H1 (cell line): ENCODE results near the gene CLCA1. TPM values are rescaled to one million over a fixed set of nuclear protein-coding genes. Genes with fewer than 3 reads are reported as not detected.
A peak's percentile ranks its signal among the peaks of the same experiment; 100 is the strongest.

Experiments used
- CTCF ChIA-PET: fragments of 300-600 bp; sonication (Branson Sonifier 250); formaldehyde crosslinking; loops from one replicate; lab custom pipeline; 2021; ENCODE audit not compliant: partially characterized antibody; lab: Charles Lee
- POLR2A ChIA-PET: fragments of 300-600 bp; sonication (Branson Sonifier 250); formaldehyde crosslinking; loops from one replicate; lab custom pipeline; 2021; ENCODE audit warnings: inconsistent platforms; ENCODE audit not compliant: partially characterized antibody; lab: Charles Lee
- DNase-seq, 2 experiments: peaks; one replicate each; pipeline versions ENCODE4 v3.0.0 to v3.0.0-alpha.2; 2010 to 2022; ENCODE audit warnings: low spot score in 2 of 2, low read depth in 1 of 2, mixed read lengths in 1 of 2
- FAIRE-seq: peaks from 2 replicates; lab custom pipeline; 2011; peaks lifted over from hg19 to GRCh38; lab: Jason Lieb, UNC
- H2AFZ ChIP-seq: 2 replicates; pipeline ENCODE4 v1.8.1; 2012; ENCODE audit warnings: low read length, inconsistent platforms
- H2AK5ac ChIP-seq: 2 replicates; pipeline ENCODE4 v1.6.1; 2013; ENCODE audit warnings: low read depth, low read length
- H2BK120ac ChIP-seq: replicated peaks from 2 replicates; pipeline ENCODE3; 2013; ENCODE audit warnings: low read depth, low read length, inconsistent platforms
- H2BK12ac ChIP-seq: 2 replicates; pipeline ENCODE4 v1.6.1; 2013; ENCODE audit warnings: low read depth, low read length
- H2BK15ac ChIP-seq: 2 replicates; pipeline ENCODE4 v1.6.1; 2013; ENCODE audit warnings: low read length
- H2BK20ac ChIP-seq: 2 replicates; pipeline ENCODE4 v1.6.1; 2013; ENCODE audit warnings: low read length
- H2BK5ac ChIP-seq: 2 replicates; pipeline ENCODE4 v1.6.1; 2013; ENCODE audit warnings: low read depth, low read length
- H3K14ac ChIP-seq: 2 replicates; pipeline ENCODE4 v1.6.1; 2013; ENCODE audit warnings: inconsistent platforms; ENCODE audit not compliant: insufficient read length
- H3K18ac ChIP-seq: 2 replicates; pipeline ENCODE4 v1.6.1; 2013; ENCODE audit warnings: low read length; ENCODE audit errors: extremely low read depth
- H3K23ac ChIP-seq: 2 replicates; pipeline ENCODE4 v1.6.1; 2013; ENCODE audit warnings: inconsistent platforms; ENCODE audit not compliant: insufficient read length
- H3K23me2 ChIP-seq: 2 replicates; pipeline ENCODE4 v1.6.1; 2013; ENCODE audit warnings: low read depth, low read length
- H3K27ac ChIP-seq: 2 replicates; pipeline ENCODE4 v1.6.1; 2011; ENCODE audit warnings: low read depth, low read length, inconsistent platforms
- H3K27me3 ChIP-seq, 4 experiments: replicated peaks in 1 of 4; 1 replicate in 1 of 4; 2 replicates in 3 of 4; pipeline versions ENCODE4 v1.6.1 to v1.8.1; 2011 to 2013; ENCODE audit warnings: low read length in 3 of 4, mild to moderate bottlenecking in 3 of 4, inconsistent platforms in 2 of 4, mixed read lengths in 2 of 4, moderate library complexity in 1 of 4; ENCODE audit not compliant: control insufficient read depth in 3 of 4, insufficient read depth in 3 of 4; ENCODE audit errors: extremely low read depth in 1 of 4
- H3K36me3 ChIP-seq, 4 experiments: 2 replicates each; pipeline versions ENCODE4 v1.6.1 to v1.8.1; 2011 to 2013; ENCODE audit warnings: mild to moderate bottlenecking in 4 of 4, low read length in 3 of 4, moderate library complexity in 2 of 4, control low read depth in 1 of 4, inconsistent platforms in 1 of 4; ENCODE audit not compliant: insufficient read depth in 4 of 4, control insufficient read depth in 2 of 4
- H3K4ac ChIP-seq: replicated peaks from 2 replicates; pipeline ENCODE3; 2013; ENCODE audit warnings: low read length, low read depth, mixed read lengths, inconsistent platforms; ENCODE audit not compliant: insufficient read length
- H3K4me1 ChIP-seq, 4 experiments: replicated peaks in 1 of 4; 1 replicate in 1 of 4; 2 replicates in 3 of 4; pipeline versions ENCODE4 v1.6.1 to v1.8.1; 2011 to 2013; ENCODE audit warnings: low read length in 3 of 4, inconsistent platforms in 2 of 4, mixed read lengths in 1 of 4; ENCODE audit not compliant: insufficient read depth in 4 of 4, control insufficient read depth in 3 of 4
- H3K4me2 ChIP-seq, 2 experiments: 2 replicates each; pipeline versions ENCODE4 v1.6.1 to v1.8.1; 2011 to 2013; ENCODE audit warnings: low read depth in 2 of 2, low read length in 2 of 2, control low read depth in 1 of 2, inconsistent platforms in 1 of 2, mild to moderate bottlenecking in 1 of 2; ENCODE audit not compliant: insufficient read depth in 1 of 2
- H3K4me3 ChIP-seq, 4 experiments: fragments of 200-600, 300-600 bp in 1 of 4; sonication (generic), shearing (Covaris generic), sonication (Bioruptor Twin) in 1 of 4; 2 replicates each; pipeline versions ENCODE4 v1.5.1 to v1.8.1; 2011 to 2016; ENCODE audit warnings: low read length in 4 of 4, low read depth in 3 of 4, control low read depth in 2 of 4, inconsistent platforms in 2 of 4, mild to moderate bottlenecking in 2 of 4, mixed read lengths in 1 of 4, moderate library complexity in 1 of 4; ENCODE audit not compliant: insufficient read depth in 2 of 4; ENCODE audit errors: extremely low read depth in 1 of 4
- H3K56ac ChIP-seq: replicated peaks from 2 replicates; pipeline ENCODE3; 2013; ENCODE audit warnings: low read depth, mild to moderate bottlenecking, mixed read lengths, low read length, inconsistent platforms; ENCODE audit not compliant: insufficient read length
- H3K79me1 ChIP-seq: 2 replicates; pipeline ENCODE4 v1.6.1; 2013; ENCODE audit warnings: low read depth, low read length, control low read depth
- H3K79me2 ChIP-seq, 2 experiments: 2 replicates each; pipeline versions ENCODE4 v1.6.1 to v1.8.1; 2012 to 2013; ENCODE audit warnings: low read length in 2 of 2, mild to moderate bottlenecking in 2 of 2, inconsistent platforms in 1 of 2; ENCODE audit not compliant: insufficient read depth in 2 of 2, control insufficient read depth in 1 of 2
- H3K9ac ChIP-seq, 4 experiments: replicated peaks in 1 of 4; 1 replicate in 1 of 4; 2 replicates in 3 of 4; pipeline versions ENCODE4 v1.6.1 to v1.8.1; 2011 to 2013; ENCODE audit warnings: low read depth in 3 of 4, low read length in 3 of 4, control low read depth in 2 of 4, mild to moderate bottlenecking in 2 of 4, moderate library complexity in 2 of 4, inconsistent platforms in 1 of 4; ENCODE audit errors: extremely low read depth in 1 of 4
- H3K9me3 ChIP-seq, 2 experiments: 2 replicates each; pipeline versions ENCODE4 v1.6.1 to v1.8.1; 2012 to 2013; ENCODE audit warnings: mild to moderate bottlenecking in 2 of 2, moderate library complexity in 2 of 2, control low read depth in 1 of 2, inconsistent platforms in 1 of 2, low read depth in 1 of 2, low read length in 1 of 2, mixed read lengths in 1 of 2; ENCODE audit not compliant: insufficient read depth in 2 of 2
- H4K20me1 ChIP-seq, 2 experiments: replicated peaks in 1 of 2; 2 replicates each; pipeline versions ENCODE3 to v1.8.1; 2011 to 2013; ENCODE audit warnings: inconsistent platforms in 2 of 2, low read length in 2 of 2, mild to moderate bottlenecking in 1 of 2; ENCODE audit not compliant: insufficient read depth in 2 of 2, control insufficient read depth in 1 of 2
- H4K5ac ChIP-seq: 2 replicates; pipeline ENCODE4 v1.6.1; 2013; ENCODE audit warnings: low read length, low read depth, mixed read lengths, inconsistent platforms; ENCODE audit not compliant: insufficient read length
- H4K8ac ChIP-seq: 2 replicates; pipeline ENCODE4 v1.8.0; 2013; ENCODE audit warnings: mild to moderate bottlenecking, moderate library complexity, low read length, inconsistent platforms; ENCODE audit not compliant: insufficient read depth; ENCODE audit errors: extremely low read depth
- H4K91ac ChIP-seq: replicated peaks from 2 replicates; pipeline ENCODE3; 2013; ENCODE audit warnings: low read length, mixed read lengths, inconsistent platforms; ENCODE audit not compliant: insufficient read length
- ATF3 ChIP-seq: IDR thresholded peaks from 2 replicates; pipeline ENCODE4 v1.6.1; 2011; ENCODE audit warnings: low read depth, mild to moderate bottlenecking, low read length; ENCODE audit not compliant: insufficient read depth
- HDAC6 ChIP-seq: IDR thresholded peaks from one replicate; pipeline ENCODE4 v1.7.1; 2012; ENCODE audit warnings: low read depth, mild to moderate bottlenecking, inconsistent platforms, low read length, moderate library complexity
- TAF7 ChIP-seq: optimal IDR thresholded peaks from 2 replicates; pipeline ENCODE3; 2011; ENCODE audit warnings: low read depth, mild to moderate bottlenecking, inconsistent platforms, low read length, moderate library complexity, borderline replicate concordance
- WGBS, 2 experiments: shearing (Covaris generic) in 1 of 2; methylation state at CpG; one replicate each; pipeline versions ENCODE4 v1.1.6 to v1.1.7; 2013 to 2015; ENCODE audit warnings: low lambda C conversion rate in 2 of 2, mixed read lengths in 2 of 2, inconsistent platforms in 1 of 2, low coverage in 1 of 2, missing lambda C conversion rate in 1 of 2; ENCODE audit not compliant: insufficient replicate concordance in 2 of 2, insufficient coverage in 1 of 2, insufficient read length in 1 of 2; ENCODE audit errors: extremely low coverage in 1 of 2, missing lambda C conversion rate in 1 of 2; 5-methylcytosine and 5-hydroxymethylcytosine counted together
- polyA plus RNA-seq, 7 experiments: library from polyadenylated mRNA; depleted of rRNA in 3 of 7; stranded (reverse) in 5 of 7; unstranded in 2 of 7; fragments of >200 nt in 5 of 7; fragments of 200-250 nt in 2 of 7; gene quantifications; 1 replicate in 5 of 7; 2 replicates in 1 of 7; 4 replicates in 1 of 7; pipeline versions ENCODE4 v1.2.1 to v1.2.3, GENCODE V29; 2011 to 2013; ENCODE audit warnings: missing spikeins in 2 of 7, mixed read lengths in 2 of 7
- total RNA-seq: library from RNA; stranded (reverse); fragmentation: NEBNext Ultra II Directional; extraction: Animal tissue kit (Norgen Biotek cat#: 25700); gene quantifications from 2 replicates; pipeline ENCODE4 v1.2.1, GENCODE V29; 2021

Gene CLCA1
- total and polyA plus RNA-seq, 2 of the 8 experiments (the other 6 are each of a cell fraction or from before 2014, with no cell fraction given) = not detected

- H3K23me2 ChIP-seq = no peaks in the 10 kb centered on the region
- H3K79me2 ChIP-seq = no peaks in the 10 kb centered on the region
- DNase-seq (no peak), FAIRE-seq (no peak)
- no peak overlapping the region for H2AFZ ChIP-seq
- no peak overlapping the region for H3K56ac ChIP-seq
- no peak overlapping the region for H2AK5ac ChIP-seq
- no peak overlapping the region for H2BK12ac ChIP-seq
- peaks cover 0 to 7% of the 10 kb centered on the region in 2 experiments; a peak in 2 of 4 replicates for H3K9me3 ChIP-seq
- no peak overlapping the region for H3K9ac ChIP-seq
- no peaks in the 10 kb centered on the region for H4K20me1 ChIP-seq
- no peak overlapping the region for H2BK120ac ChIP-seq
- no peak overlapping the region for H4K91ac ChIP-seq
- H2BK5ac ChIP-seq = no peak overlapping the region
- no peak overlapping the region for H3K4me2 ChIP-seq
- 18% methylated on average over 3 of the region's 3 CpGs; no CpG with 5 or more reads in 1 of the 2 experiments for WGBS, 2 experiments
- H3K79me1 ChIP-seq = no peaks in the 10 kb centered on the region
- H4K8ac ChIP-seq = no peak overlapping the region
- H3K27me3 ChIP-seq = no peaks in the 10 kb centered on the region
- POLR2A ChIA-PET = no interaction called here
- H3K18ac ChIP-seq = no peak overlapping the region
- peaks cover 10 to 18% (median 12%) of the 10 kb centered on the region in 4 experiments for H3K4me1 ChIP-seq
- H3K14ac ChIP-seq = no peak overlapping the region
- H3K27ac ChIP-seq = no peak overlapping the region
- H3K4ac ChIP-seq = no peak overlapping the region
- CTCF ChIA-PET = interaction anchor here (0.7 to 4.3 kb wide), 50 partner anchors 9 to 273 kb away, joined by 3 to 45 read pairs (median 5); partner anchors contain the start of genes CLCA2, ODF2L and SH3GLB1
- no peak overlapping the region for H3K4me3 ChIP-seq
- H4K5ac ChIP-seq = no peak overlapping the region
- H2BK15ac ChIP-seq = no peak overlapping the region
- no peaks in the 10 kb centered on the region for H3K36me3 ChIP-seq
- H3K23ac ChIP-seq = no peak overlapping the region
- no peak overlapping the region for H2BK20ac ChIP-seq
- TF ChIP-seq HDAC6 = no peak
- TF ChIP-seq TAF7 = peak; percentile 72
- peak; percentile 31; the same call in 1 of the 2 replicates for TF ChIP-seq ATF3
Measured at GRCh38 chr1:86499987-86500593, 31.4 kb downstream of the CLCA1 start.
